HCT116 (cell line): ENCODE data around the gene WDR90. TPM values are rescaled to one million over a fixed set of nuclear protein-coding genes. Genes with fewer than 3 reads are reported as not detected.

Experiments used
- ATAC-seq: fragments of 200-7000 bp; cut with Tn5 transposase; 2 replicates; pipeline ENCODE4 v1.9.1; 2020; ENCODE audit warnings: mild to moderate bottlenecking, moderate library complexity
- BruUV-seq: library from RNA; stranded (reverse); fragments of 400-500 nt; replicated peaks from 2 replicates; lab custom pipeline; 2021; lab: Mats Ljungman, UMichigan
- CTCF ChIA-PET: fragments of 300-600 bp; sonication (Branson Sonifier 250); formaldehyde crosslinking; loops from one replicate; lab custom pipeline; 2021; ENCODE audit warnings: antibody characterized with exemption; lab: Charles Lee
- POLR2A ChIA-PET: fragments of 300-600, 350-600 bp; sonication (Branson Sonifier 250); formaldehyde crosslinking; loops from one replicate; lab custom pipeline; 2021; ENCODE audit warnings: antibody characterized with exemption; lab: Charles Lee
- RAD21 ChIA-PET, 2 experiments: fragments of 300-600 bp; sonication (Branson Sonifier 250); formaldehyde crosslinking; loops; one replicate each; lab custom pipeline; 2023; ENCODE audit warnings: low total read pairs in 2 of 2; ENCODE audit not compliant: uncharacterized antibody in 2 of 2, unreplicated experiment in 2 of 2, low non-redundant PET in 1 of 2; lab: Charles Lee
- DNase-seq: peaks from one replicate; pipeline ENCODE4 v3.0.0-alpha.2; 2010; ENCODE audit warnings: low read depth, low spot score
- H2AFZ ChIP-seq: fragments of 200-600 bp; shearing (Covaris generic), sonication (generic); 2 replicates; pipeline ENCODE4 v1.6.1; 2017; ENCODE audit warnings: low read depth, mixed run types, mixed read lengths, antibody characterized with exemption, low read length; ENCODE audit not compliant: poor library complexity, severe bottlenecking
- H3K27ac ChIP-seq: 2 replicates; pipeline ENCODE4 v1.5.1; 2012; ENCODE audit warnings: low read depth, low read length
- H3K27me3 ChIP-seq: fragments of 200-600 bp; sonication (generic); 2 replicates; pipeline ENCODE4 v1.6.1; 2016; ENCODE audit warnings: mixed run types, low read length, mixed read lengths; ENCODE audit not compliant: insufficient read depth
- H3K36me3 ChIP-seq, 2 experiments: fragments of 200-500 bp in 1 of 2; fragments of 200-600 bp in 1 of 2; sonication (Bioruptor generic) in 1 of 2; sonication (generic) in 1 of 2; 2 replicates each; pipeline versions ENCODE4 v1.5.1 to v1.6.1; 2014 to 2016; ENCODE audit warnings: low read length in 2 of 2, inconsistent platforms in 1 of 2, mixed read lengths in 1 of 2, mixed run types in 1 of 2; ENCODE audit not compliant: insufficient read depth in 2 of 2, control insufficient read depth in 1 of 2
- H3K4me1 ChIP-seq, 2 experiments: fragments of 200-600 bp in 1 of 2; sonication (generic) in 1 of 2; 2 replicates each; pipeline versions ENCODE4 v1.5.1 to v1.6.1; 2012 to 2017; ENCODE audit warnings: low read length in 2 of 2, inconsistent platforms in 1 of 2, mild to moderate bottlenecking in 1 of 2, mixed read lengths in 1 of 2, mixed run types in 1 of 2, moderate library complexity in 1 of 2; ENCODE audit not compliant: insufficient read depth in 2 of 2, control insufficient read depth in 1 of 2
- H3K4me2 ChIP-seq: fragments of 200-600 bp; sonication (generic); 2 replicates; pipeline ENCODE4 v1.6.1; 2017; ENCODE audit warnings: mixed run types, low read length, mixed read lengths
- H3K4me3 ChIP-seq, 2 experiments: fragments of 200-600 bp in 1 of 2; sonication (generic) in 1 of 2; replicated peaks in 1 of 2; 2 replicates each; pipeline ENCODE4 v1.5.1; 2011 to 2016; ENCODE audit warnings: low read length in 2 of 2, control low read depth in 1 of 2, low read depth in 1 of 2, mild to moderate bottlenecking in 1 of 2, mixed read lengths in 1 of 2, mixed run types in 1 of 2
- H3K79me2 ChIP-seq: fragments of 200-600 bp; sonication (generic); 2 replicates; pipeline ENCODE4 v1.6.1; 2017; ENCODE audit warnings: mild to moderate bottlenecking, mixed run types, low read length, moderate library complexity, mixed read lengths; ENCODE audit not compliant: insufficient read depth
- H3K9ac ChIP-seq: fragments of 200-600 bp; sonication (generic); 2 replicates; pipeline ENCODE4 v1.6.1; 2016; ENCODE audit warnings: low read length, mixed read lengths
- H3K9me2 ChIP-seq: fragments of 200-600 bp; sonication (generic), shearing (Covaris generic); 2 replicates; pipeline ENCODE4 v1.6.1; 2017; ENCODE audit warnings: mixed run types, mild to moderate bottlenecking, moderate library complexity; ENCODE audit not compliant: insufficient read depth
- H3K9me3 ChIP-seq, 2 experiments: fragments of 200-500 bp in 1 of 2; fragments of 200-600 bp in 1 of 2; sonication (Bioruptor generic) in 1 of 2; sonication (generic) in 1 of 2; 2 replicates each; pipeline ENCODE4 v1.6.1; 2014 to 2017; ENCODE audit warnings: low read length in 2 of 2, mixed read lengths in 2 of 2, inconsistent platforms in 1 of 2, low read depth in 1 of 2, mild to moderate bottlenecking in 1 of 2, mixed run types in 1 of 2, moderate library complexity in 1 of 2; ENCODE audit not compliant: control insufficient read depth in 1 of 2, insufficient read depth in 1 of 2
- H4K20me1 ChIP-seq: fragments of 200-600 bp; sonication (generic), shearing (Covaris generic); 2 replicates; pipeline ENCODE4 v1.6.1; 2017; ENCODE audit warnings: mixed run types, mild to moderate bottlenecking, moderate library complexity; ENCODE audit not compliant: insufficient read depth
- CEBPB ChIP-seq: IDR thresholded peaks from 2 replicates; pipeline ENCODE4 v1.6.1; 2012; ENCODE audit warnings: low read depth
- CTCF ChIP-seq, 3 experiments: fragments of 200-600 bp in 1 of 3; sonication (generic) in 1 of 3; IDR thresholded peaks in 2 of 3; conservative IDR thresholded peaks in 1 of 3; 2 replicates each; pipeline ENCODE4 v1.5.1; 2012 to 2017; ENCODE audit warnings: low read depth in 2 of 3, low read length in 2 of 3, antibody characterized with exemption in 1 of 3, borderline replicate concordance in 1 of 3, control low read depth in 1 of 3, mild to moderate bottlenecking in 1 of 3, mixed read lengths in 1 of 3, mixed run types in 1 of 3, moderate library complexity in 1 of 3; ENCODE audit not compliant: insufficient read depth in 1 of 3
- JUND ChIP-seq: IDR thresholded peaks from 2 replicates; pipeline ENCODE4 v1.6.1; 2012
- POLR2A ChIP-seq: IDR thresholded peaks from 2 replicates; pipeline ENCODE4 v1.7.0; 2011; ENCODE audit warnings: borderline replicate concordance; ENCODE audit not compliant: insufficient read depth, insufficient read length; ENCODE audit errors: extremely low read depth
- POLR2AphosphoS5 ChIP-seq: IDR thresholded peaks from 2 replicates; pipeline ENCODE4 v1.6.1; 2011; ENCODE audit warnings: mild to moderate bottlenecking, low read depth, low read length, moderate library complexity
- RAD21 ChIP-seq: IDR thresholded peaks from 2 replicates; pipeline ENCODE4 v1.6.1; 2012; ENCODE audit warnings: low read depth, mild to moderate bottlenecking
- REST ChIP-seq: IDR thresholded peaks from 2 replicates; pipeline ENCODE4 v1.6.1; 2012; ENCODE audit warnings: low read depth
- SRF ChIP-seq: IDR thresholded peaks from 2 replicates; pipeline ENCODE4 v1.6.1; 2012; ENCODE audit warnings: low read depth
- TCF7L2 ChIP-seq: IDR thresholded peaks from 2 replicates; pipeline ENCODE4 v1.7.0; 2011; ENCODE audit warnings: borderline replicate concordance, inconsistent platforms; ENCODE audit not compliant: insufficient read depth, insufficient read length; ENCODE audit errors: extremely low read depth
- YY1 ChIP-seq: IDR thresholded peaks from 2 replicates; pipeline ENCODE4 v1.6.1; 2011; ENCODE audit warnings: low read length, low read depth, moderate library complexity, mild to moderate bottlenecking; ENCODE audit not compliant: insufficient replicate concordance; ENCODE audit errors: extremely low read depth
- intact Hi-C: fragments of 100-400 bp; cut with micrococcal nuclease; formaldehyde crosslinking; loops from 2 replicates; pipeline ENCODE4 v1.10.0; 2022
- total RNA-seq: library from RNA; stranded (reverse); gene quantifications from one replicate; pipeline ENCODE4 v1.2.1, GENCODE V29; 2021; ENCODE audit not compliant: unreplicated experiment

WDR90 gene
- total RNA-seq, 1 experiment from 2014 or later, result 73.7 TPM

GRCh38 chr16:647173-647902, 1.8 kb upstream of the WDR90 start:
- POLR2A ChIA-PET, result no interaction called here
- peak overlapping the region; percentile 82 for H3K9ac ChIP-seq

GRCh38 chr16:648071-648780, 939 bp upstream of the WDR90 start:
- Histone ChIP-seq H3K36me3 (no peaks in the 10 kb centered on the region), H3K4me1 (peaks cover 19 to 47% of the 10 kb centered on the region in 2 experiments), H3K27me3 (no peaks in the 10 kb centered on the region), H3K9ac (peak overlapping the region; percentile 82), H3K9me3 (no peaks in the 10 kb centered on the region), H3K4me3 (peak overlapping the region; percentile 64 to 68), H4K20me1 (no peaks in the 10 kb centered on the region), H3K27ac (peak overlapping the region; percentile 96), H3K79me2 (peaks cover 34% of the 10 kb centered on the region), H3K9me2 (no peaks in the 10 kb centered on the region), H3K4me2 (peak overlapping the region; percentile 84), H2AFZ (no peak overlapping the region)
- BruUV-seq, result TSS peak; percentile 83
- ChIA-PET POLR2A (no interaction called here), RAD21 (no interaction called here), CTCF (interaction anchor here (0.7 to 2.3 kb wide), 3 partner anchors 12 to 55 kb away, joined by 4 to 13 read pairs (median 5); no protein-coding TSS in a partner anchor)
- DNase-seq (no peak), ATAC-seq (peak; percentile 47)
- intact Hi-C loops, result no loop called here
- TF ChIP-seq POLR2A, result no peak
- TF ChIP-seq JUND, result no peak
- no peak for TF ChIP-seq TCF7L2
- TF ChIP-seq REST, result no peak
- peak; percentile 37; the same call in 1 of the 2 replicates for TF ChIP-seq POLR2AphosphoS5
- TF ChIP-seq CTCF (IDR thresholded peaks at IDR 0.05 in 2 of 3, conservative IDR thresholded peaks at IDR 0.05 in 1 of 3; ENCODE audit: borderline replicate concordance in 1 of 3, insufficient read depth in 1 of 3, low read depth in 2 of 3, low read length in 2 of 3), result peak; percentile 40 to 59 (median 53); a peak in 4 of 6 replicates
- no peak for TF ChIP-seq SRF
- TF ChIP-seq CEBPB, result no peak
- peak; percentile 70 for TF ChIP-seq YY1
- peak; percentile 35 for TF ChIP-seq RAD21

More at GRCh38 chr16:647173-647902, 1.8 kb upstream of the WDR90 start:
- no peaks in the 10 kb centered on the region for H3K9me3 ChIP-seq
- no TSS peak for BruUV-seq
- H3K9me2 ChIP-seq, result no peaks in the 10 kb centered on the region
- no peak for ATAC-seq
- H4K20me1 ChIP-seq, result no peaks in the 10 kb centered on the region
- CTCF ChIA-PET, result interaction anchor here (2.3 kb wide), 1 partner anchor 13 kb away, joined by 13 read pairs; no protein-coding TSS in a partner anchor
- peak overlapping the region; percentile 96 for H3K27ac ChIP-seq
- H3K79me2 ChIP-seq, result peaks cover 40% of the 10 kb centered on the region
- no peaks in the 10 kb centered on the region for H3K36me3 ChIP-seq
- RAD21 ChIA-PET, result no interaction called here
- H3K4me1 ChIP-seq, result peaks cover 19 to 55% of the 10 kb centered on the region in 2 experiments
- no peaks in the 10 kb centered on the region for H3K27me3 ChIP-seq
- H2AFZ ChIP-seq, result no peak overlapping the region
- TF ChIP-seq POLR2A, result peak; percentile 19
- no peak for TF ChIP-seq TCF7L2
- no peak for DNase-seq
- intact Hi-C loops, result no loop called here
- peak overlapping the region; percentile 64 to 68 for H3K4me3 ChIP-seq
- peak overlapping the region; percentile 84 for H3K4me2 ChIP-seq
